ENCODE data around the gene CORIN.

CORIN gene

GRCh38 chr4:47566566-47566965 lies 271.3 kb downstream of the CORIN start:
- no peak overlapping the region for H3K4me2 ChIP-seq (ENCODE audit: low read depth, low read length, poor library complexity, severe bottlenecking)
- no peaks in the 10 kb centered on the region for H3K36me3 ChIP-seq (ENCODE audit: low read length)
- TF ChIP-seq CTCF (IDR thresholded peaks at IDR 0.05; ENCODE audit: insufficient read depth, low read length, poor library complexity, severe bottlenecking) (no peak), EZH2phosphoT487 (conservative IDR thresholded peaks at IDR 0.05; ENCODE audit: low read length) (no peak)
- H3K79me2 ChIP-seq (ENCODE audit: insufficient read depth, low read length) = no peaks in the 10 kb centered on the region
- no peak overlapping the region for H3K27ac ChIP-seq (ENCODE audit: low read depth, low read length)
- no peak overlapping the region for H3K9ac ChIP-seq (ENCODE audit: low read length)
- H3K4me3 ChIP-seq (ENCODE audit: insufficient read depth, low read length, poor library complexity, severe bottlenecking) = no peak overlapping the region
- no peaks in the 10 kb centered on the region for H3K27me3 ChIP-seq (ENCODE audit: low read length)
- no peak overlapping the region for H2AFZ ChIP-seq (ENCODE audit: low read depth, low read length, severe bottlenecking)
- no peaks in the 10 kb centered on the region for H3K9me2 ChIP-seq (replicated peaks; ENCODE audit: insufficient read depth, low read length)
- H4K20me1 ChIP-seq (ENCODE audit: low read depth, low read length) = no peaks in the 10 kb centered on the region
- H3F3A ChIP-seq (ENCODE audit: insufficient read depth) = no peaks in the 10 kb centered on the region
- H3K9me3 ChIP-seq (ENCODE audit: insufficient read depth, low read length) = no peaks in the 10 kb centered on the region

GRCh38 chr4:47562297-47562696 lies 275.6 kb downstream of the CORIN start:
- no peaks in the 10 kb centered on the region for H3K27me3 ChIP-seq (ENCODE audit: low read length)
- H3K9ac ChIP-seq (ENCODE audit: low read length) = no peak overlapping the region
- H4K20me1 ChIP-seq (ENCODE audit: low read depth, low read length) = no peaks in the 10 kb centered on the region
- no peaks in the 10 kb centered on the region for H3K9me2 ChIP-seq (replicated peaks; ENCODE audit: insufficient read depth, low read length)
- H3K9me3 ChIP-seq (ENCODE audit: insufficient read depth, low read length) = no peaks in the 10 kb centered on the region
- no peaks in the 10 kb centered on the region for H3F3A ChIP-seq (ENCODE audit: insufficient read depth)
- H2AFZ ChIP-seq (ENCODE audit: low read depth, low read length, severe bottlenecking) = no peak overlapping the region
- no peaks in the 10 kb centered on the region for H3K36me3 ChIP-seq (ENCODE audit: low read length)
- no peak overlapping the region for H3K4me2 ChIP-seq (ENCODE audit: low read depth, low read length, poor library complexity, severe bottlenecking)
- no peaks in the 10 kb centered on the region for H3K79me2 ChIP-seq (ENCODE audit: insufficient read depth, low read length)
- no peak overlapping the region for H3K4me3 ChIP-seq (ENCODE audit: insufficient read depth, low read length, poor library complexity, severe bottlenecking)
- TF ChIP-seq EZH2phosphoT487 (conservative IDR thresholded peaks at IDR 0.05; ENCODE audit: low read length) = no peak
- no peak for TF ChIP-seq CTCF (IDR thresholded peaks at IDR 0.05; ENCODE audit: insufficient read depth, low read length, poor library complexity, severe bottlenecking)
- no peak overlapping the region for H3K27ac ChIP-seq (ENCODE audit: low read depth, low read length)

GRCh38 chr4:47561331-47561730 lies 276.5 kb downstream of the CORIN start:
- no peak overlapping the region for H3K4me2 ChIP-seq (ENCODE audit: low read depth, low read length, poor library complexity, severe bottlenecking)
- no peak overlapping the region for H3K9ac ChIP-seq (ENCODE audit: low read length)
- no peak for TF ChIP-seq CTCF (IDR thresholded peaks at IDR 0.05; ENCODE audit: insufficient read depth, low read length, poor library complexity, severe bottlenecking)
- TF ChIP-seq EZH2phosphoT487 (conservative IDR thresholded peaks at IDR 0.05; ENCODE audit: low read length) = no peak

More at GRCh38 chr4:47561331-47561730, 276.5 kb downstream of the CORIN start:
- Histone ChIP-seq H3K4me3 (ENCODE audit: insufficient read depth, low read length, poor library complexity, severe bottlenecking) (no peak overlapping the region), H3F3A (ENCODE audit: insufficient read depth) (no peaks in the 10 kb centered on the region), H4K20me1 (ENCODE audit: low read depth, low read length) (no peaks in the 10 kb centered on the region), H3K9me2 (replicated peaks; ENCODE audit: insufficient read depth, low read length) (no peaks in the 10 kb centered on the region), H3K79me2 (ENCODE audit: insufficient read depth, low read length) (no peaks in the 10 kb centered on the region), H2AFZ (ENCODE audit: low read depth, low read length, severe bottlenecking) (no peak overlapping the region), H3K27me3 (ENCODE audit: low read length) (no peaks in the 10 kb centered on the region), H3K36me3 (ENCODE audit: low read length) (no peaks in the 10 kb centered on the region), H3K27ac (ENCODE audit: low read depth, low read length) (no peak overlapping the region), H3K9me3 (ENCODE audit: insufficient read depth, low read length) (no peaks in the 10 kb centered on the region)
